ENCODE results near the gene DEFB131B.
"Not testable (repeated sequence)": the region's sequence is repeated elsewhere in the genome, so short reads cannot be mapped to it uniquely, and the experiment has no call there.

Gene DEFB131B

GRCh38 chr11:71911321-71911985, 33.2 kb downstream of the DEFB131B start:
- DNase-seq (ENCODE audit: low spot score) = peak; percentile 47

- DNase-seq (ENCODE audit: low spot score) = not testable (repeated sequence)
Observed at GRCh38 chr11:71911986-71912340, 33.7 kb downstream of the DEFB131B start.

GRCh38 chr11:71913756-71914526, 35.7 kb downstream of the DEFB131B start:
- DNase-seq (ENCODE audit: low spot score) = no peak

- DNase-seq (ENCODE audit: low spot score) = no peak
Observed at GRCh38 chr11:71914617-71915189, 36.5 kb downstream of the DEFB131B start.

- DNase-seq (ENCODE audit: low spot score) = no peak
Observed at GRCh38 chr11:71917646-71918140, 39.4 kb downstream of the DEFB131B start.

- peak; percentile 88 for DNase-seq (ENCODE audit: low spot score)
Observed at GRCh38 chr11:71927820-71928736, 49.8 kb downstream of the DEFB131B start, which contains the start of gene XNDC1N. Gene XNDC1N, minus strand, starts transcription at chr11:71928594. Its CDS starts 5,241 bp downstream, at chr11:71923353.

GRCh38 chr11:71928737-71929443, 50.6 kb downstream of the DEFB131B start, which contains the start of gene RNF121:
Gene RNF121, plus strand, starts transcription at chr11:71929046. Its CDS starts 16 bp downstream, at chr11:71929062.
- peak; percentile 95 for DNase-seq (ENCODE audit: low spot score)

GRCh38 chr11:71929491-71929890, 51.2 kb downstream of the DEFB131B start:
- no peak for DNase-seq (ENCODE audit: low spot score)

GRCh38 chr11:71930556-71931244, 52.4 kb downstream of the DEFB131B start:
- no peak for DNase-seq (ENCODE audit: low spot score)

GRCh38 chr11:71931245-71931602, 53.0 kb downstream of the DEFB131B start:
- no peak for DNase-seq (ENCODE audit: low spot score)

- DNase-seq (ENCODE audit: low spot score) = peak; percentile 57
Observed at GRCh38 chr11:71933141-71933933, 55.1 kb downstream of the DEFB131B start.

Measured in kidney tubule cell (primary cell).